Hepatocyte (in vitro differentiated cells): ENCODE measurements around the gene RRAD. TPM values are rescaled to one million over a fixed set of nuclear protein-coding genes. Genes with fewer than 3 reads are reported as not detected.

ENCODE experiments used
- DNase-seq: peaks from one replicate; pipeline ENCODE4 v3.0.0-alpha.2; 2016; ENCODE audit warnings: low spot score
- H2AFZ ChIP-seq: fragments of 200-600 bp; sonication (generic); 2 replicates; pipeline ENCODE4 v1.6.0; 2016; ENCODE audit warnings: antibody characterized with exemption, mild to moderate bottlenecking
- H3K27ac ChIP-seq: fragments of 200-600 bp; sonication (generic); 2 replicates; pipeline ENCODE4 v1.5.1; 2016; ENCODE audit warnings: mild to moderate bottlenecking
- H3K27me3 ChIP-seq: fragments of 200-600 bp; sonication (generic); 2 replicates; pipeline ENCODE4 v1.6.1; 2016
- H3K36me3 ChIP-seq: fragments of 200-600 bp; sonication (generic); replicated peaks from 2 replicates; pipeline ENCODE4 v1.5.1; 2016; ENCODE audit warnings: low read depth; ENCODE audit not compliant: insufficient read depth
- H3K4me1 ChIP-seq: fragments of 200-600 bp; sonication (generic); 2 replicates; pipeline ENCODE4 v1.5.1; 2016; ENCODE audit warnings: mild to moderate bottlenecking, moderate library complexity; ENCODE audit not compliant: insufficient read depth
- H3K4me2 ChIP-seq: fragments of 200-600 bp; sonication (generic); 2 replicates; pipeline ENCODE4 v1.6.0; 2016
- H3K4me3 ChIP-seq: fragments of 200-600 bp; sonication (generic); 2 replicates; pipeline ENCODE4 v1.5.1; 2016; ENCODE audit warnings: mild to moderate bottlenecking
- H3K79me2 ChIP-seq: fragments of 200-600 bp; sonication (generic); 2 replicates; pipeline ENCODE4 v1.6.0; 2017; ENCODE audit warnings: mild to moderate bottlenecking
- H3K9me2 ChIP-seq: fragments of 200-600 bp; sonication (generic); replicated peaks from 2 replicates; pipeline ENCODE4 v1.6.0; 2017; ENCODE audit warnings: mild to moderate bottlenecking; ENCODE audit not compliant: insufficient read depth
- H3K9me3 ChIP-seq: fragments of 200-600 bp; sonication (generic); 2 replicates; pipeline ENCODE4 v1.5.1; 2016; ENCODE audit warnings: low read depth, mild to moderate bottlenecking
- H4K20me1 ChIP-seq: fragments of 200-600 bp; sonication (generic); 2 replicates; pipeline ENCODE4 v1.6.0; 2016; ENCODE audit warnings: mild to moderate bottlenecking; ENCODE audit not compliant: insufficient read depth, poor library complexity, severe bottlenecking
- CTCF ChIP-seq: fragments of 200-600 bp; sonication (generic); IDR thresholded peaks from 2 replicates; pipeline ENCODE4 v1.5.1; 2016; ENCODE audit warnings: antibody characterized with exemption, mild to moderate bottlenecking; ENCODE audit not compliant: poor library complexity
- EZH2 ChIP-seq: fragments of 200-600 bp; sonication (generic); IDR thresholded peaks from 2 replicates; pipeline ENCODE4 v1.6.1; 2016; ENCODE audit warnings: antibody characterized with exemption, mild to moderate bottlenecking, borderline replicate concordance
- EZH2phosphoT487 ChIP-seq: fragments of 200-600 bp; sonication (generic); IDR thresholded peaks from one replicate; pipeline ENCODE4 v1.6.1; 2018; ENCODE audit warnings: antibody characterized with exemption, mild to moderate bottlenecking, low read depth, moderate library complexity; ENCODE audit not compliant: unreplicated experiment, severe bottlenecking
- WGBS: methylation state at CpG from one replicate; pipeline ENCODE4 v1.1.6; 2016; ENCODE audit warnings: low lambda C conversion rate; ENCODE audit errors: missing lambda C conversion rate; 5-methylcytosine and 5-hydroxymethylcytosine counted together
- polyA plus RNA-seq: library from polyadenylated mRNA; unstranded; fragments of >200 nt; fragmentation: Nextera tagmentation; extraction: Ambion mirVana; gene quantifications from 2 replicates; pipeline ENCODE4 v1.2.1, GENCODE V29; 2016
- total RNA-seq: library from RNA; depleted of rRNA; stranded (reverse); fragments of >200 nt; gene quantifications from 2 replicates; pipeline ENCODE4 v1.2.3, GENCODE V29; 2014

The RRAD gene
- total and polyA plus RNA-seq, 2 experiments from 2014 or later: 8.8 to 16.3 TPM

- Histone ChIP-seq H3K9me2 (no peaks in the 10 kb centered on the region), H3K36me3 (no peaks in the 10 kb centered on the region), H4K20me1 (no peaks in the 10 kb centered on the region), H3K27me3 (no peaks in the 10 kb centered on the region), H3K27ac (no peak overlapping the region), H2AFZ (no peak overlapping the region), H3K9me3 (no peaks in the 10 kb centered on the region), H3K79me2 (no peaks in the 10 kb centered on the region), H3K4me3 (no peak overlapping the region), H3K4me1 (no peaks in the 10 kb centered on the region), H3K4me2 (no peak overlapping the region)
- TF ChIP-seq EZH2 (no peak), CTCF (no peak), EZH2phosphoT487 (no peak)
- WGBS: 69% methylated on average over 9 of the region's 9 CpGs
- DNase-seq: no peak
Observed at GRCh38 chr16:66972983-66973382, 47.6 kb upstream of the RRAD start.

- Histone ChIP-seq H4K20me1 (no peaks in the 10 kb centered on the region), H2AFZ (no peak overlapping the region), H3K4me1 (no peaks in the 10 kb centered on the region), H3K36me3 (no peaks in the 10 kb centered on the region), H3K9me3 (no peaks in the 10 kb centered on the region), H3K4me3 (no peak overlapping the region), H3K27me3 (no peaks in the 10 kb centered on the region), H3K79me2 (no peaks in the 10 kb centered on the region), H3K9me2 (no peaks in the 10 kb centered on the region), H3K27ac (no peak overlapping the region), H3K4me2 (no peak overlapping the region)
- no peak for TF ChIP-seq CTCF
- no peak for TF ChIP-seq EZH2phosphoT487
- no peak for TF ChIP-seq EZH2
- DNase-seq: no peak
- WGBS: 90% methylated on average over 10 of the region's 10 CpGs
Observed at GRCh38 chr16:66970775-66971720, 45.7 kb upstream of the RRAD start.

GRCh38 chr16:66968847-66969246 lies 43.5 kb upstream of the RRAD start:
- no peaks in the 10 kb centered on the region for H3K4me1 ChIP-seq
- no peaks in the 10 kb centered on the region for H3K9me3 ChIP-seq
- no peaks in the 10 kb centered on the region for H4K20me1 ChIP-seq
- WGBS: 92% methylated on average over 5 of the region's 5 CpGs
- no peak overlapping the region for H2AFZ ChIP-seq
- no peaks in the 10 kb centered on the region for H3K27me3 ChIP-seq
- H3K9me2 ChIP-seq: no peaks in the 10 kb centered on the region
- no peak overlapping the region for H3K27ac ChIP-seq
- H3K4me3 ChIP-seq: no peak overlapping the region
- H3K4me2 ChIP-seq: no peak overlapping the region
- TF ChIP-seq EZH2phosphoT487: no peak
- no peak for TF ChIP-seq CTCF
- H3K36me3 ChIP-seq: no peaks in the 10 kb centered on the region
- DNase-seq: no peak
- no peaks in the 10 kb centered on the region for H3K79me2 ChIP-seq
